Stimulated activated CD4-positive, alpha-beta T cell treated with anti-CD3 and anti-CD28 coated beads, Interleukin-1b, Interleukin-23, amount 100 ng/mL, for 48 hours (primary cell): ENCODE measurements around the gene PIANP.
"Not testable (repeated sequence)": the region's sequence is repeated elsewhere in the genome, so short reads cannot be mapped to it uniquely, and the experiment has no call there.

ENCODE experiments used
- DNase-seq: peaks from one replicate; pipeline ENCODE4 v3.0.0-alpha.2; 2020

Gene PIANP

GRCh38 chr12:6700646-6701051, at the start of gene PIANP:
TSS of gene PIANP (minus strand) at chr12:6700815. CDS start at chr12:6698061, 2,754 bp downstream.
- peak; percentile 42 for DNase-seq

- DNase-seq = no peak
Observed at GRCh38 chr12:6748761-6749160, 48.1 kb upstream of the PIANP start.

GRCh38 chr12:6747216-6747615, 46.6 kb upstream of the PIANP start:
- DNase-seq = no peak

GRCh38 chr12:6745741-6746525, 45.3 kb upstream of the PIANP start:
- DNase-seq = no peak

GRCh38 chr12:6743300-6743699, 42.7 kb upstream of the PIANP start:
- DNase-seq = peak; percentile 30

GRCh38 chr12:6742834-6743233, 42.2 kb upstream of the PIANP start:
- no peak for DNase-seq

- DNase-seq = not testable (repeated sequence)
Observed at GRCh38 chr12:6742080-6742479, 41.5 kb upstream of the PIANP start.

GRCh38 chr12:6736754-6737153, 36.1 kb upstream of the PIANP start:
- DNase-seq = no peak

- DNase-seq = peak; percentile 28
Observed at GRCh38 chr12:6735448-6736191, 35.0 kb upstream of the PIANP start.

GRCh38 chr12:6734506-6735387, 34.1 kb upstream of the PIANP start:
- DNase-seq = no peak

GRCh38 chr12:6730169-6730568, 29.6 kb upstream of the PIANP start:
- no peak for DNase-seq

GRCh38 chr12:6729186-6729585, 28.6 kb upstream of the PIANP start:
- DNase-seq = no peak

GRCh38 chr12:6725350-6725749, 24.7 kb upstream of the PIANP start:
- DNase-seq = no peak

- DNase-seq = peak; percentile 26
Observed at GRCh38 chr12:6724409-6724797, 23.8 kb upstream of the PIANP start.

- DNase-seq = peak; percentile 98
Observed at GRCh38 chr12:6723607-6724408, 23.2 kb upstream of the PIANP start, which contains the start of gene COPS7A. TSS of gene COPS7A (plus strand) at chr12:6724046. CDS start at chr12:6724657, 611 bp downstream.

- DNase-seq = no peak
Observed at GRCh38 chr12:6722863-6723262, 22.2 kb upstream of the PIANP start.

- DNase-seq = no peak
Observed at GRCh38 chr12:6716874-6717437, 16.3 kb upstream of the PIANP start.

- DNase-seq = not testable (repeated sequence)
Observed at GRCh38 chr12:6716031-6716873, 15.6 kb upstream of the PIANP start.

- DNase-seq = peak; percentile 40
Observed at GRCh38 chr12:6708960-6709394, 8.4 kb upstream of the PIANP start.

- DNase-seq = not testable (repeated sequence)
Observed at GRCh38 chr12:6708351-6708750, 7.7 kb upstream of the PIANP start.

- DNase-seq = no peak
Observed at GRCh38 chr12:6703631-6704030, 3.0 kb upstream of the PIANP start.
